ENCODE results near the gene TOE1.
A peak's percentile ranks its signal among the peaks of the same experiment; 100 is the strongest.
"Not testable (repeated sequence)": the region's sequence is repeated elsewhere in the genome, so short reads cannot be mapped to it uniquely, and the experiment has no call there.

TOE1 gene

GRCh38 chr1:45339789-45340558, at the start of gene TOE1, which contains the start of gene MUTYH:
TOE1 (plus strand) TSS chr1:45340170; CDS start chr1:45340253, 83 bp downstream.
MUTYH (minus strand) TSS chr1:45340440; CDS start chr1:45334505, 5,935 bp downstream.
- DNase-seq (ENCODE audit: low read depth in 3 of 3): peak; percentile 94 to 96 (median 94)

- not testable (repeated sequence) for DNase-seq (ENCODE audit: low read depth in 3 of 3)
Measured at GRCh38 chr1:45291002-45291401, 49.0 kb upstream of the TOE1 start.

- no peak for DNase-seq (ENCODE audit: low read depth in 3 of 3)
Measured at GRCh38 chr1:45291716-45292115, 48.3 kb upstream of the TOE1 start.

- no peak for DNase-seq (ENCODE audit: low read depth in 3 of 3)
Measured at GRCh38 chr1:45297666-45298356, 42.2 kb upstream of the TOE1 start.

GRCh38 chr1:45299296-45299695, 40.7 kb upstream of the TOE1 start:
- DNase-seq (ENCODE audit: low read depth in 3 of 3): no peak

GRCh38 chr1:45299981-45300668, 39.8 kb upstream of the TOE1 start:
- DNase-seq (ENCODE audit: low read depth in 3 of 3): no peak

GRCh38 chr1:45300669-45300997, 39.3 kb upstream of the TOE1 start:
- DNase-seq (ENCODE audit: low read depth in 3 of 3): no peak

- DNase-seq (ENCODE audit: low read depth in 3 of 3): no peak
Measured at GRCh38 chr1:45302505-45303150, 37.3 kb upstream of the TOE1 start.

- peak; percentile 98 to 99 (median 98) for DNase-seq (ENCODE audit: low read depth in 3 of 3)
Measured at GRCh38 chr1:45303520-45304310, 36.3 kb upstream of the TOE1 start.

GRCh38 chr1:45304311-45305081, 35.5 kb upstream of the TOE1 start:
- no peak for DNase-seq (ENCODE audit: low read depth in 3 of 3)

- DNase-seq (ENCODE audit: low read depth in 3 of 3): no peak
Measured at GRCh38 chr1:45305231-45305630, 34.7 kb upstream of the TOE1 start.

GRCh38 chr1:45306319-45306718, 33.7 kb upstream of the TOE1 start:
- DNase-seq (ENCODE audit: low read depth in 3 of 3): peak in 1 of 3 donors; percentile 53

GRCh38 chr1:45306905-45307304, 33.1 kb upstream of the TOE1 start:
- no peak for DNase-seq (ENCODE audit: low read depth in 3 of 3)

- DNase-seq (ENCODE audit: low read depth in 3 of 3): no peak
Measured at GRCh38 chr1:45314266-45314665, 25.7 kb upstream of the TOE1 start.

- no peak for DNase-seq (ENCODE audit: low read depth in 3 of 3)
Measured at GRCh38 chr1:45317166-45317565, 22.8 kb upstream of the TOE1 start.

GRCh38 chr1:45319761-45320160, 20.2 kb upstream of the TOE1 start:
- no peak for DNase-seq (ENCODE audit: low read depth in 3 of 3)

- no peak for DNase-seq (ENCODE audit: low read depth in 3 of 3)
Measured at GRCh38 chr1:45321444-45321843, 18.5 kb upstream of the TOE1 start.

GRCh38 chr1:45322486-45323040, 17.4 kb upstream of the TOE1 start:
- no peak for DNase-seq (ENCODE audit: low read depth in 3 of 3)

- no peak for DNase-seq (ENCODE audit: low read depth in 3 of 3)
Measured at GRCh38 chr1:45325851-45326506, 14.0 kb upstream of the TOE1 start.

Data from stimulated activated CD4-positive, alpha-beta T cell treated with anti-CD3 and anti-CD28 coated beads, TNF-alpha, amount 100 ng/mL, for 48 hours (primary cell).